ENCODE data around the gene CCNF.
A peak's percentile ranks its signal among the peaks of the same experiment; 100 is the strongest.

DNA sequence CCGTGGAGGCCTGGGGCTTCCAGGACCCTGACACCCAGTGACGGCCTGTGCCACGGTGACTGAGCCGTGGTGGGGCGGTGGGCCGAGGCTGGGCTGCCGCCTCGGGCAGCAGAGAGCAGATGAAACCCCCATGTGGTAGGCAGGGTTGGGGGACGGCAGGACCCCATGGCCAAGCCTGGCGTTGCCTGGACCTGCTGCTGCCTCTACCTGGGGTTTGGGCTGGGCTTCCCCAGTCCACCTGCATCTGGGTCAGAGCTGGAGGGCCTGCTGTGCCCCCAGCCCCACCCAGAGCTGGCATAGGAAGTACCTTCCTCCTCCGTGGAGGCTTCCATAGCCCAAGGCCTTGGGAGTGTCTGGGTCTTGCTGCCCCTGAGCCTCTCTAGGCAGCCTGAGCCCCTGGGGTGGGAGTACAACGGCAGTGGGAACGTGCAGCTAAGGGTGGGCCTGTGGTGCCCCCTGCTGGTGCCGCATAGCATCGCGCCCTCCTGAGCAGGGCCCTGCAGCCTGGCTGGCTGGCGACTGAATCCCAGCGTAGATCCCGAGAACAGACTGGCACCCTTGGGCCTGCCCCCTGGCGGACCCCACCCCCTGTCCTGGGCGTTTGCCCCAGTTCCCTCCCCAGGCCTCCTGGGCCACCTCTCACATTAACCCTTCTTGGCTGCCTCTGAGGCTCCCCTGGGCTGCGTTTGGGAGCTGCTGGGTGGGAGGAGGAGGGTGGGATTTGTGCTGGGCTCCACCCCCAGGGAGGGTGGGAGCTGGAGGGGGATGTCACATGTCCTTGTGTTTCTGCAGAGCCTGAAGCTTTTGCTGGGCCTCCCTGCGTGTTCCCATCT, 71.9 kb downstream of the CCNF start:
- TF ChIP-seq, protein P1, sequence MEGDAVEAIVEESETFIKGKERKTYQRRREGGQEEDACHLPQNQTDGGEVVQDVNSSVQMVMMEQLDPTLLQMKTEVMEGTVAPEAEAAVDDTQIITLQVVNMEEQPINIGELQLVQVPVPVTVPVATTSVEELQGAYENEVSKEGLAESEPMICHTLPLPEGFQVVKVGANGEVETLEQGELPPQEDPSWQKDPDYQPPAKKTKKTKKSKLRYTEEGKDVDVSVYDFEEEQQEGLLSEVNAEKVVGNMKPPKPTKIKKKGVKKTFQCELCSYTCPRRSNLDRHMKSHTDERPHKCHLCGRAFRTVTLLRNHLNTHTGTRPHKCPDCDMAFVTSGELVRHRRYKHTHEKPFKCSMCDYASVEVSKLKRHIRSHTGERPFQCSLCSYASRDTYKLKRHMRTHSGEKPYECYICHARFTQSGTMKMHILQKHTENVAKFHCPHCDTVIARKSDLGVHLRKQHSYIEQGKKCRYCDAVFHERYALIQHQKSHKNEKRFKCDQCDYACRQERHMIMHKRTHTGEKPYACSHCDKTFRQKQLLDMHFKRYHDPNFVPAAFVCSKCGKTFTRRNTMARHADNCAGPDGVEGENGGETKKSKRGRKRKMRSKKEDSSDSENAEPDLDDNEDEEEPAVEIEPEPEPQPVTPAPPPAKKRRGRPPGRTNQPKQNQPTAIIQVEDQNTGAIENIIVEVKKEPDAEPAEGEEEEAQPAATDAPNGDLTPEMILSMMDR (IDR thresholded peaks at IDR 0.05): peak; percentile 97 to 100 (median 99)
- no peak for TF ChIP-seq POLR2A (IDR thresholded peaks at IDR 0.05)

Data from heart left ventricle (tissue), 13 donors.